NT2/D1 (cell line): Measurements from ENCODE around the gene BMP4.

ENCODE experiments used
- DNase-seq: peaks from one replicate; pipeline ENCODE4 v3.0.0-alpha.2; 2011; ENCODE audit warnings: low read depth, low spot score
- H3K27me3 ChIP-seq: 2 replicates; pipeline ENCODE4 v1.6.0; 2011; ENCODE audit warnings: mild to moderate bottlenecking; ENCODE audit not compliant: insufficient read length, insufficient read depth
- H3K36me3 ChIP-seq: 2 replicates; pipeline ENCODE4 v1.6.1; 2011; ENCODE audit warnings: mild to moderate bottlenecking, low read length, mixed read lengths; ENCODE audit not compliant: insufficient read depth, insufficient read length
- H3K4me1 ChIP-seq: 2 replicates; pipeline ENCODE4 v1.5.1; 2011; ENCODE audit not compliant: insufficient read depth, insufficient read length
- H3K4me3 ChIP-seq: 2 replicates; pipeline ENCODE4 v1.5.1; 2011; ENCODE audit warnings: low read depth; ENCODE audit not compliant: insufficient read length
- H3K9ac ChIP-seq: 2 replicates; pipeline ENCODE4 v1.6.0; 2011; ENCODE audit warnings: low read depth; ENCODE audit not compliant: insufficient read length
- H3K9me3 ChIP-seq: 2 replicates; pipeline ENCODE4 v1.5.1; 2011; ENCODE audit warnings: mild to moderate bottlenecking, low read length; ENCODE audit not compliant: insufficient read depth
- SUZ12 ChIP-seq: IDR thresholded peaks from 2 replicates; pipeline ENCODE4 v1.6.1; 2011; ENCODE audit not compliant: insufficient read length, insufficient read depth; ENCODE audit errors: extremely low read depth
- YY1 ChIP-seq: IDR thresholded peaks from 2 replicates; pipeline ENCODE4 v1.6.1; 2011; ENCODE audit not compliant: insufficient read length, insufficient read depth
- ZNF274 ChIP-seq: IDR thresholded peaks from 2 replicates; pipeline ENCODE4 v1.6.1; 2011; ENCODE audit warnings: mild to moderate bottlenecking, low read depth, low read length

BMP4 gene

DNA sequence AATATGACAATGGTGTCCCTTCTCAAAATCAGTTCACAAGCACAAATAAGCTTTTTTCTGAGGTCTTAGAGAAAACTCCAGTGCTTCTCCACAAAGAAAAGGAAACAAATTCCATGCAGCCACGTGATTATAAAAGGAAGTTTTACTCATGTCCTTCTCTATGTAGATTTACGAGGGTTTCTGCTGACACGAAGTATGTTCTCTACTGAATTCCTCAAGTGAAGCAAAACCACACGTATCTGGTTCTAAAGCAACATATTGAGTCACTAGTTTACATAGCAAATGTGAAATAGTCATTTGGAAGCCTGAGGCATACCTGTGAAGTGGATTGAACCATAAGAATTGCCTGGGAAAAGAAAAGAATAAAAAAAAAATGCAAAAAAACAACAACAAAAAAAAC is 31.9 kb downstream of the BMP4 start:
- H3K9me3 ChIP-seq: no peaks in the 10 kb centered on the region
- DNase-seq: no peak
- H3K36me3 ChIP-seq: no peaks in the 10 kb centered on the region
- H3K9ac ChIP-seq: no peak overlapping the region
- H3K27me3 ChIP-seq: no peaks in the 10 kb centered on the region
- TF ChIP-seq SUZ12 (no peak), ZNF274 (no peak), YY1 (no peak)
- no peak overlapping the region for H3K4me3 ChIP-seq
- H3K4me1 ChIP-seq: no peaks in the 10 kb centered on the region

- H3K27me3 ChIP-seq: no peaks in the 10 kb centered on the region
- no peaks in the 10 kb centered on the region for H3K36me3 ChIP-seq
- DNase-seq: no peak
- no peaks in the 10 kb centered on the region for H3K4me1 ChIP-seq
- H3K9me3 ChIP-seq: no peaks in the 10 kb centered on the region; the same call in 1 of the 2 replicates
- H3K9ac ChIP-seq: no peak overlapping the region
- H3K4me3 ChIP-seq: no peak overlapping the region
- TF ChIP-seq ZNF274 (no peak), YY1 (no peak)
Measured at GRCh38 chr14:53921027-53921426, 35.6 kb downstream of the BMP4 start.

DNA sequence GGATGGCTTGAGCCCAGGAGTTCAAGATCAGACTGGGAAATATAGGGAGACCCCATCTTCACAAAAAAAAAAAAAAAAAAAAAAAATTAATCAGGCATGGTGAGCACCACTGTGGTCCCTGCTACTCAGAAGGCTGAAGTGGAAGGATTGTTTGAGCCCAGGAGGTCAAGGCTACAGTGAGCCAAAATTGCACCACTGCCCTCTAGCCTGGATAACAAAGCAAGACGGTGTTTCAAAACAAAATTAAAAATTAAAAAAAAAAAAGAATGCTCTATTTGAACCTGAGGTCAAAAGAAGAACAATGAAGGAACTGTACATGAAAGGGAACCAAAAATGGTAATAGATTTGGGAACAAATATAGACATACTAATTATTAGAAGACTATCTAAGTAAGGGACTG is 40.4 kb downstream of the BMP4 start:
- no peaks in the 10 kb centered on the region for H3K36me3 ChIP-seq
- H3K9ac ChIP-seq: no peak overlapping the region
- TF ChIP-seq ZNF274: no peak
- TF ChIP-seq YY1: no peak
- no peak for TF ChIP-seq SUZ12
- no peaks in the 10 kb centered on the region for H3K4me1 ChIP-seq
- no peak overlapping the region for H3K4me3 ChIP-seq
- no peaks in the 10 kb centered on the region for H3K27me3 ChIP-seq
- DNase-seq: no peak
- H3K9me3 ChIP-seq: no peaks in the 10 kb centered on the region; the same call in 1 of the 2 replicates

GRCh38 chr14:53915364-53916014 is 41.1 kb downstream of the BMP4 start:
- no peaks in the 10 kb centered on the region for H3K36me3 ChIP-seq
- H3K9me3 ChIP-seq: no peaks in the 10 kb centered on the region; the same call in 1 of the 2 replicates

DNA sequence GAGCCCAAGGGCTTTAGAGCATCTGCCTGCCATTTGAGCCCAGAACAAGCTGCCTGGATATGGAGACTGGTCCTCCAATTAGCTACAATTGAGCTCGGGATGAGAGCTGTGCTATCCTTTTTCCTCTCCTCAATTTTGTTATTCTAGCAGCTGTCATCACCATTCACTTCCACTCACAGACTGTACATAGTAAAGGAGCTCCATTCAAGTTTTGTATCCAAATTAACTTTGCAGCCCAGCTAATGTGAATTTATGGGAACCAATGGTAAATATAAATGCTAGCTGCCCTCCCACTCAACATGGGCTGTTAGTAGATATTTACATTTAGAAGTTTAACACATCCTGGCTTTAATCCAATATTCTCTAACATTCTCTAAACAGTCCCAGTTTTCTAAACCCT is 44.6 kb downstream of the BMP4 start:
- no peak for DNase-seq
- no peak overlapping the region for H3K4me3 ChIP-seq
- no peaks in the 10 kb centered on the region for H3K36me3 ChIP-seq
- H3K9me3 ChIP-seq: no peaks in the 10 kb centered on the region
- TF ChIP-seq YY1: no peak
- no peak for TF ChIP-seq ZNF274
- no peak overlapping the region for H3K9ac ChIP-seq
- H3K27me3 ChIP-seq: no peaks in the 10 kb centered on the region
- H3K4me1 ChIP-seq: no peaks in the 10 kb centered on the region

More at GRCh38 chr14:53915364-53916014, 41.1 kb downstream of the BMP4 start:
- Histone ChIP-seq H3K4me1 (no peaks in the 10 kb centered on the region), H3K4me3 (no peak overlapping the region), H3K27me3 (no peaks in the 10 kb centered on the region), H3K9ac (no peak overlapping the region)
- TF ChIP-seq SUZ12 (no peak), ZNF274 (no peak), YY1 (no peak)
- DNase-seq: no peak

DNA sequence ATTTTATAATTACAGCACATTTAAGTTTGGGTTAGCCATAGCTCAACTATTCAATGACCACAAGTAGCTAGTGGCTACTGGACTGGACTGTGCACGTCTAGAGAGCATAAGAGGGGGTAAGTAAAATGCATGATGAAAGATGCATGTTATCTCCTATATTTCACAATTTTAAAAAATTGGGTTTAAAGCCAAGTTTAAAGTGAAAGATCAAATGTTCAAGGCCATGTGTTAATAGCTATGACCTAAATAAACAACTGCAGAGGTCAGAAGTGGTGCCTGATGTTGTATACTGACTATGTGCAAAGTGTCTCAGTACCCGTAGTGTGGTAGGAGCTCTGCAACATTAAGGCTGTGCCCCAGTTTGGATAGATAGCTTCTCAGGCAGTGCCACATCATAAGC is 48.2 kb downstream of the BMP4 start:
- TF ChIP-seq ZNF274 (no peak), SUZ12 (no peak), YY1 (no peak)
- H3K9me3 ChIP-seq: peaks cover 9% of the 10 kb centered on the region
- H3K27me3 ChIP-seq: no peaks in the 10 kb centered on the region
- H3K36me3 ChIP-seq: no peaks in the 10 kb centered on the region
- H3K4me3 ChIP-seq: no peak overlapping the region
- no peak overlapping the region for H3K9ac ChIP-seq
- H3K4me1 ChIP-seq: no peaks in the 10 kb centered on the region
- DNase-seq: no peak

DNA sequence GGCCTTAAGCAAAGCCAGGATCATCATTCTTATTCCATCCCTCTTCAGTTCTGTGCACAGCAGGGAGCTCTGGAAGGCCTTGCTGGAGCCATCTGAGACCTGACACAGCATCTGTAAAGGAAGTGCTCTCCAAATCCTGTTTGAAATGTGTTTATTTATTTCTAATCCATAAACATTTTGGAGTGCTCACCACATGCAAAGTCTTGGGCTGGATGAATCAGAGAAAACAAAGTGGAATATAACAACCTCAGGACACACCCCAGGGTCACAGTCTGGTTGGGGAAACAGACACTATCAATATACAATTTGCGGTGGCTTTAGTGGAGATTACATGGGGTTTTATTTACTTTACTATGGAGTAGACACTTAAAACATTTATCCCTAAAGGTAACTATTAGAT is 54.3 kb downstream of the BMP4 start:
- no peak overlapping the region for H3K9ac ChIP-seq
- no peaks in the 10 kb centered on the region for H3K4me1 ChIP-seq
- TF ChIP-seq YY1 (no peak), SUZ12 (no peak), ZNF274 (no peak)
- no peak overlapping the region for H3K4me3 ChIP-seq
- H3K9me3 ChIP-seq: peaks cover 9% of the 10 kb centered on the region
- no peaks in the 10 kb centered on the region for H3K27me3 ChIP-seq
- no peaks in the 10 kb centered on the region for H3K36me3 ChIP-seq
- DNase-seq: no peak

GRCh38 chr14:53900499-53900898 is 56.1 kb downstream of the BMP4 start:
- Histone ChIP-seq H3K9ac (no peak overlapping the region), H3K9me3 (peaks cover 2% of the 10 kb centered on the region), H3K36me3 (no peaks in the 10 kb centered on the region), H3K4me1 (no peaks in the 10 kb centered on the region), H3K27me3 (no peaks in the 10 kb centered on the region), H3K4me3 (no peak overlapping the region)
- DNase-seq: no peak
- TF ChIP-seq ZNF274: no peak
- no peak for TF ChIP-seq SUZ12
- TF ChIP-seq YY1: no peak
